Type B pancreatic cell (in vitro differentiated cells): ENCODE data around the gene DNAH2. TPM values are rescaled to one million over a fixed set of nuclear protein-coding genes. Genes with fewer than 3 reads are reported as not detected.

Experiments
- DNase-seq: peaks from one replicate; pipeline ENCODE4 v3.0.0; 2021; ENCODE audit warnings: mixed read lengths; ENCODE audit not compliant: unreplicated experiment; ENCODE audit errors: extremely low spot score
- H3K27ac Mint-ChIP-seq: 2 replicates; pipeline ENCODE4 v1.8.0; 2021; ENCODE audit warnings: mild to moderate bottlenecking, mixed read lengths
- H3K27me3 Mint-ChIP-seq: 2 replicates; pipeline ENCODE4 v1.8.0; 2021; ENCODE audit warnings: mixed read lengths
- H3K36me3 Mint-ChIP-seq: 2 replicates; pipeline ENCODE4 v1.8.0; 2021; ENCODE audit warnings: mixed read lengths
- H3K4me1 Mint-ChIP-seq: one replicate; pipeline ENCODE4 v1.8.0; 2021; ENCODE audit warnings: mixed read lengths; ENCODE audit not compliant: unreplicated experiment
- H3K4me3 Mint-ChIP-seq: 2 replicates; pipeline ENCODE4 v1.8.0; 2021; ENCODE audit warnings: mild to moderate bottlenecking, mixed read lengths
- H3K9me3 Mint-ChIP-seq: 2 replicates; pipeline ENCODE4 v1.8.0; 2021; ENCODE audit warnings: mixed read lengths
- total RNA-seq: library from RNA; stranded (reverse); gene quantifications from 2 replicates; pipeline ENCODE4 v1.2.1, GENCODE V29; 2021; ENCODE audit warnings: low replicate concordance
- TF ChIP-seq, protein P1 (sequence below): fragments of 200-600 bp; sonication (generic); conservative IDR thresholded peaks from 2 replicates; pipeline ENCODE4 v1.5.0; 2021; ENCODE audit warnings: antibody characterized with exemption, mild to moderate bottlenecking

DNAH2 gene
- total RNA-seq, 1 donor from 2014 or later, result 1.0 TPM

DNA sequence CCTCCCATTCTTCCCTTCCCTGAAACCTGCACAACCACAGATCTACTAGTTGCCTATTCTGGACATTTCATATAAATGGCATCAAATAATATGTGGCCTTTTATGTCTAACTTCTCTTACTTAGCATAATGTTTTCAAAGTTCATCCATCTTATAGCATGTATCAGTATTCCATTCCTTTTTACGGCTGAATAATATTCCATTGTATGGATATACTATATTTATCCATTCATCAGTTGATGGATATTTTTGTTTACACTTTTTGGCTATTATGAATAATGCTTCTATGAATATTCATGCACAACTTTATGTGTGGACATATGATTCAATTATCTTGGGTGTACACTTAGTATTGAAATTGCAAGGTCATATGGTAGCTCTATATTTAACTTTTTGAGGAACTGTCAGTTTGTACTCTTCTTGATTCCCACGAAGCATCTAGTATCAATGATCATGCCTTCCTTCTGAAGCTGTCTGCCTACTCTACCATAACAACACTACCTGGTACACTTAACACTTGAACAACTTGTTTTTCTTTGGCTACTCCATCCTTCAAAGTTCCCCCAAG is 158.3 kb downstream of the DNAH2 start:
- TF ChIP-seq, protein P1, sequence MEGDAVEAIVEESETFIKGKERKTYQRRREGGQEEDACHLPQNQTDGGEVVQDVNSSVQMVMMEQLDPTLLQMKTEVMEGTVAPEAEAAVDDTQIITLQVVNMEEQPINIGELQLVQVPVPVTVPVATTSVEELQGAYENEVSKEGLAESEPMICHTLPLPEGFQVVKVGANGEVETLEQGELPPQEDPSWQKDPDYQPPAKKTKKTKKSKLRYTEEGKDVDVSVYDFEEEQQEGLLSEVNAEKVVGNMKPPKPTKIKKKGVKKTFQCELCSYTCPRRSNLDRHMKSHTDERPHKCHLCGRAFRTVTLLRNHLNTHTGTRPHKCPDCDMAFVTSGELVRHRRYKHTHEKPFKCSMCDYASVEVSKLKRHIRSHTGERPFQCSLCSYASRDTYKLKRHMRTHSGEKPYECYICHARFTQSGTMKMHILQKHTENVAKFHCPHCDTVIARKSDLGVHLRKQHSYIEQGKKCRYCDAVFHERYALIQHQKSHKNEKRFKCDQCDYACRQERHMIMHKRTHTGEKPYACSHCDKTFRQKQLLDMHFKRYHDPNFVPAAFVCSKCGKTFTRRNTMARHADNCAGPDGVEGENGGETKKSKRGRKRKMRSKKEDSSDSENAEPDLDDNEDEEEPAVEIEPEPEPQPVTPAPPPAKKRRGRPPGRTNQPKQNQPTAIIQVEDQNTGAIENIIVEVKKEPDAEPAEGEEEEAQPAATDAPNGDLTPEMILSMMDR, result no peak
- Mint-ChIP-seq H3K27me3 (no peaks in the 10 kb centered on the region), H3K4me1 (no peaks in the 10 kb centered on the region), H3K4me3 (no peak overlapping the region), H3K36me3 (peaks cover 34% of the 10 kb centered on the region), H3K27ac (no peak overlapping the region), H3K9me3 (no peaks in the 10 kb centered on the region)
- no peak for DNase-seq

- no peak for DNase-seq
- H3K4me1 Mint-ChIP-seq, result no peaks in the 10 kb centered on the region
- TF ChIP-seq, protein P1, result no peak
These were observed 160.7 kb downstream of the DNAH2 start for GRCh38 chr17:7878234-7878633.

GRCh38 chr17:7880076-7880868 is 162.7 kb downstream of the DNAH2 start:
- no peaks in the 10 kb centered on the region for H3K27me3 Mint-ChIP-seq
- H3K27ac Mint-ChIP-seq, result no peak overlapping the region
- no peak for DNase-seq
- H3K9me3 Mint-ChIP-seq, result no peaks in the 10 kb centered on the region
- TF ChIP-seq, protein P1, result no peak
- no peak overlapping the region for H3K4me3 Mint-ChIP-seq
- no peaks in the 10 kb centered on the region for H3K4me1 Mint-ChIP-seq
- peaks cover 18% of the 10 kb centered on the region for H3K36me3 Mint-ChIP-seq

More at GRCh38 chr17:7878234-7878633, 160.7 kb downstream of the DNAH2 start:
- Mint-ChIP-seq H3K27me3 (no peaks in the 10 kb centered on the region), H3K27ac (no peak overlapping the region), H3K4me3 (no peak overlapping the region), H3K36me3 (peaks cover 29% of the 10 kb centered on the region), H3K9me3 (no peaks in the 10 kb centered on the region)

DNA sequence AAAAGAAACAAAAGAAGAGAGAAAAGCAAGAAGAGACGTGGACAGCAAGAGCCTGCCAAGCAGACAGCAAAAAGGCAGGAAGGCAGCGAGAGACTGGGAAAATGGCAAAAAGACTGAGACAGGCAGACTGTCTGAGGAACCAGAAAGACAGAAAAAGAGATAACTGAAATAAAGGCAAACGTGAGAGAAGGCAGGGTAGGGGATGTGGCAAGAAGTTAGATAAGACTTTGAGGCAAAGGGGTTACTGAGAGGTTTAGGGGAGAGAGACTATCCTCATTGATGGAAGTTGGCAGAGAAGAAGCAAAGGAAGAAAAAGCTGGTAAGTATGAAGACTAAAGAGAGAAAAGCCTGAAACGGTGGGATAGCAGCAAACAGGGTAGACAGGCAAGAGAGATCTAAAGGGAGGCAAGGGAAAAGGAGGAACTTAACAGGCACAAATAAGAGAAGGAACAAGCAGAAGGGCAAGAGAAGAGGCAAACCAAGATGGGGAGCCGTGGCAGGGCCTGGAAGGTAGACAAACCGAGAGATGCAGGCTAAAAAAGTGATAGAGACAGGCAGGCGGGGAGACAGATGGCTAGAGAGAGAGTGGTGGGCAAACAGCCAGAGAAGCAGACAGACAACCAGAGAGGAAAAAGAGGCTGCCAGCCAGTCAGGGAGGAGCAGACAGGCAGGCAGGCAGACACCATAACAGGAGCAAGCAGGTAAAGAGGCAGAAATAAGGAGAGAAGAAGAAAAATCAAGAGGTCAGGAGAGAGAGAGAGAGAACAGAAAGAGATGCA is 163.9 kb downstream of the DNAH2 start:
- DNase-seq, result no peak
- H3K27ac Mint-ChIP-seq, result no peak overlapping the region
- no peak overlapping the region for H3K4me3 Mint-ChIP-seq
- H3K4me1 Mint-ChIP-seq, result no peaks in the 10 kb centered on the region
- no peaks in the 10 kb centered on the region for H3K27me3 Mint-ChIP-seq
- H3K36me3 Mint-ChIP-seq, result peaks cover 7% of the 10 kb centered on the region
- H3K9me3 Mint-ChIP-seq, result no peaks in the 10 kb centered on the region
- TF ChIP-seq, protein P1, result no peak

- TF ChIP-seq, protein P1, result no peak
- H3K27ac Mint-ChIP-seq, result no peak overlapping the region
- H3K9me3 Mint-ChIP-seq, result no peaks in the 10 kb centered on the region
- no peaks in the 10 kb centered on the region for H3K4me1 Mint-ChIP-seq
- peaks cover 4% of the 10 kb centered on the region for H3K36me3 Mint-ChIP-seq
- no peak for DNase-seq
- no peak overlapping the region for H3K4me3 Mint-ChIP-seq
- no peaks in the 10 kb centered on the region for H3K27me3 Mint-ChIP-seq
These were observed 164.5 kb downstream of the DNAH2 start for GRCh38 chr17:7882068-7882467.
